ENCODE results near the gene MFSD12.
A peak's percentile ranks its signal among the peaks of the same experiment; 100 is the strongest.

The MFSD12 gene

DNA sequence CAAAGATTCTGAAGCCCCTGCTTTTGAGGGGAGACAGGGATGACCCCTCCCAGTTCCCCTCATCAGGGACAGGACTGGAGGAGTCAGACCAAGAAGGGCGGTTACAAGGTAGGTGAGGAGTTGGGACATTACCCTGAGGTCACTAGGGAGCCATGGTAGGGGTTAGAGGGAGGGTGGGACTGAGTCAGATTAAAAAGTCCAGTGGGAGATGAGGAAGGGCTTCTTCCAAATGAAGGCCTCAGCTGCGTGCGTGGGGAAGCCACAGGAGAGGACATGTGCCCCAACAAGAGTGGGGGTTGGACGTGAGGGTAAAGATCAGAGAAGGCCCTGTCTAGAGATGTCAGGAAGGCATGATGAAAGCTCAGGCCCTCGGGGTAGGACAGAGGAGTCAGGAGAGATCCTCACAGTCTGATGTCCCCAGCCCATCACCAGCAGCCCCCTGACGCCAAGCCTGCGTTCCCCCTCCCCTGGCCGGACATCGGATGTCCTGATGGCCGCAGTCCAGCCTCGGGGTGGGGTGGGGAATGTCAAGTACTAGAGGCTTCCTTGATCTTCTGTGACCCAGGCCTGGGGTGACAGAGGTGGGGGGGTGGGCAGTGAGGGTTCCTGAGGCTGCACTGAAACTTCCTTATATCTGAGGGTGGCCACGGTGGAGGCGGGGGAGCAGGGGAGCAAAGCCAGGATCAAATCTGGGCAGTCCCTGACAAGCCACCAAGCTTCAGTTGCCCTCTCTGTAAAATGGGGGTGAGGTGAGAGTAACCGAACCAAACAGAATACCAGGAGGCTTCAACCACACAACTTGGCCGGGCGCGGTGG, 6.5 kb upstream of the MFSD12 start:
- DNase-seq = no peak
- intact Hi-C loops (cut with DNase I) = no loop called here

DNA sequence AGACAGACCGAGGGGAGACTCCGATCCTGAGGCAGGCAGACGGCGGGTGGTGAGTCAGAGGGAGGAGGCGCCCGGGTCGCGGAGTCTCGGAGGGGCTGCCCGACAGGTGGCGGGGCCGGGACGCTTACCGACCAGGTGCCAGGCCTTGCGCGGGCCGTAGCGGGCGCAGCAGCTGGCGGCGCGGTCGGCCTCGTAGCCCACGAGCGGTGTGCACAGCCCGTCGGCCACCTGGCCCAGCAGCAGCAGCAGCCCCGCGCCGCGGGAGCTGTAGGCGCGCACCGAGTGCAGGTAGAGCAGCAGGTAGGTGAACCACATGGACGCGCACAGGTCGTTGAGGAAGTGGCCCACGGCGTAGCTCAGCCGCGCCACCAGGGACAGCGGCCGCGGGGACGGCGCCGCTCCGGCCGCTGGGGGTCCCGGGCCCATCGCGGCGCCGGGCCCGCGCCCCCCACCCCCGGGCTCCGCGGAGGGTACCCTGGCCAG, 367 bp downstream of the MFSD12 start:
- DNase-seq = peak in 3 of 10 donors; percentile 75 to 82 (median 81)

GRCh38 chr19:3556423-3556977, 886 bp downstream of the MFSD12 start:
- DNase-seq = peak in 2 of 10 donors; percentile 68 to 74
- intact Hi-C loops (cut with DNase I) = loop anchor here (10.0 kb wide), 1 partner anchor 158 kb away; no protein-coding TSS in a partner anchor

More for the DNA sequence above, 367 bp downstream of the MFSD12 start:
- intact Hi-C loops (cut with DNase I) = loop anchor here (1.0 to 10.0 kb wide), 2 partner anchors 15 to 158 kb away; partner anchors contain the start of gene HMG20B

GRCh38 chr19:3555653-3556422, 1.5 kb downstream of the MFSD12 start:
- intact Hi-C loops (cut with DNase I) = loop anchor here (10.0 kb wide), 1 partner anchor 159 kb away; no protein-coding TSS in a partner anchor
- DNase-seq = peak in 1 of 10 donors; percentile 73

DNA sequence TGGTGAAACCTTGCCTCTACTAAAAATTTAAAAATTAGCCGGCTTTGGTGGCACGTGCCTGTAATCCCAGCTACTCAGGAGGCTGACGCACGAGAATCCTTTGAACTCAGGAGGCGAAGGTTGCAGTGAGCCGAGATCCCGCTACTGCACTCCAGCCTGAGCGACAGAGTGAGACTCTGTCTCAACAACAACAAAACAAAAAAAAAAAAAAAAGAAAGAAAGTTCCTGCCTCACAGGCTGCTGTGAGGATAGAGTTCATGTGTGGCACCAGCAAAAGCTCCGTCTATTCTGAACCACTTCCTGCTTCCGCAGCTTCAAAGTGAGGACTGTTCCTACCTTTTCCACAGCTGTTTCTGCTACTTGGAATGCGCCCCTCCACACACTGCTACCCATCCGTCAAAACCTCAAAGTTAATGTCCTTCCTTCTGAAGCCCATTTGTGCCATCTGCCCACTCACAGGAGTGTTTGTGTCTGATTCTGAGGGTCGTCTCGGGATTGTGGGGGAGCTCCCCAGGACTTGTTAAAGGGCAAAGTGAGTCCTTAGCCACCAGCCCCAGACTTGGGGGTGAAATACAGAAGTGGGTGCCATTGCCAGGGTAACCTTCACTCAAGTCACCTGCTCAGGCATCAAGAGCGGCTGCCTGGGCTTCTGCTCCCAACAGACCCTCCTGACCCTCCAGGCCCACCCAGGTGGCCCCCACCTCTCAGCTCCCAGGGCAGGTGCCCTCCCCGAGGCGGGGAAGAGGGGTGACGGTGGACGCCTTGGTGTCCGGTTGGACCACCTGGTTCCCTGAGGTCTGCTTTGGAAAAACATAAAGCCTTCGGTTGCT, 2.9 kb downstream of the MFSD12 start:
- DNase-seq = no peak
- intact Hi-C loops (cut with DNase I) = loop anchor here (10.0 kb wide), 1 partner anchor 160 kb away; no protein-coding TSS in a partner anchor

GRCh38 chr19:3551792-3552095, 5.6 kb downstream of the MFSD12 start:
- no peak for DNase-seq
- intact Hi-C loops (cut with DNase I) = loop anchor here (10.0 kb wide), 1 partner anchor 163 kb away; no protein-coding TSS in a partner anchor

GRCh38 chr19:3550947-3551791, 6.2 kb downstream of the MFSD12 start:
- intact Hi-C loops (cut with DNase I) = loop anchor here (10.0 kb wide), 1 partner anchor 164 kb away; no protein-coding TSS in a partner anchor
- peak in 2 of 10 donors; percentile 60 to 67 for DNase-seq

- intact Hi-C loops (cut with DNase I) = loop anchor here (10.0 kb wide), 1 partner anchor 165 kb away; no protein-coding TSS in a partner anchor
- DNase-seq = no peak
Measured at GRCh38 chr19:3549816-3550215, 7.6 kb downstream of the MFSD12 start.

DNA sequence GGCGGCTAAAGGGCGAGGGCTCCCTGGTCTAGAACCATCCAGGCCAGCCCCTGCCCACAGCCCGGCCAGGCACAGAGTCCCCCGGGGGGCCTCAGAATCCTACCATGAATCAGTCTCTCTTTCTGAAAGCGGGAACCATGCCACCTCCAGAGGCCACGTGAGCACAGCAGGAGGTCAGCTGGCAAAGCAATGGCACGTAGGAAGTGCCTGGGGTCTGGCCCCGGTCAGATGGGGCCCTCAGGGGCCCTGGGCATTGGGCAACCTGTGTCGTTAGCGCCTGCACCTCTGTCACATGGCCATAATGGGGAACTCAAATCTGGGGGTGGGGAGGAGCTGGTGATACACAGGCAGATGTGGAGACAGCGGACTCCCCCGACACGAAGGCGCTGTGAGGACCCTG, 8.8 kb downstream of the MFSD12 start:
- DNase-seq = peak in 3 of 10 donors; percentile 41 to 88 (median 82)
- intact Hi-C loops (cut with DNase I) = no loop called here

DNA sequence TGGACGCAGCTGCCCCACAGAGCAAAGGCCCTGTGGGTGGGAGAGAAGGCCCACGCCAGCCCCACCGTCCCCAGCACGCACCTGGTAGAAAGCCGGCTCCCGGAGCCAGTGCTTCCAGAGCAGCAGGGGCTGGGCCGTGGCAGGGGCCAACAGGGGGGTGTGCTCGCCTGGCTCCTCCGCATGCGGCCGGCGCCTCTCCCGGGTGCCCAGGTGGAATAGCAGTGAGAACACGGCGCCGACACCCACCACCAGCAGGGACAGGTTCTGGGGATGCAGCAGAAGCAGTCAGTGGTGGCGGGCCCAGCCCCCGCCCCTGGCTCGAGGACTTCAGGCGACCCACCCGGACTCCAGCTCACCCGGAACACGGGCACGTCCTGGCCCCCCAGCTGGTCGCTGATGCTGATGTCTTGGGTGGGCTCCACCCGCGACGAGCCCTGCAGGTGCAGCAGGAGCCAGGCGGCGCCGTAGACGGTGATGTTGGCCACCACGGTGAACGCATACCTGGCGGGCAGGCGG, 9.6 kb downstream of the MFSD12 start:
- intact Hi-C loops (cut with DNase I) = no loop called here
- DNase-seq = peak in 1 of 10 donors; percentile 83

DNA sequence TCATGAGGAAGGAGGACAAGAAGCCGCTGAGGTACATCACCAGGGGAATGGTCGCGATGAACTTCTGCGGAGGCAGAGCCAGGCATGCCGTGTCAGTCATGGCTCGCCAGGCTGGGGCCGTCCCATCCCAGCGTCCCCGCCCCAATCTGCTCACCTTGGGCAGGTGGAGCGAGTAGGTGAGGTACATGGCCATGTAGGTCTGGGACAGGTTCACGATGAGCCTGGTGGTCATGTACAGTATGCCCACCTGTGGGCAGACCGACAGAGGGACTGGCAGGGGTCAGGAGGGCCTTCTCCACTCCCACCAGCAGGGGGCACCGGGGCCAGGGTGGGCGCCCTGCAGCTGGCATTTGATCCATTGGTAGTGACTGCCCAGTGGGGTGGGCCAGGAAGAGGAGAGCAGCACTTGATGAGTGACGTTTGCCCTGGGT, 10.1 kb downstream of the MFSD12 start:
- intact Hi-C loops (cut with DNase I) = no loop called here
- peak in 1 of 10 donors; percentile 84 for DNase-seq

DNA sequence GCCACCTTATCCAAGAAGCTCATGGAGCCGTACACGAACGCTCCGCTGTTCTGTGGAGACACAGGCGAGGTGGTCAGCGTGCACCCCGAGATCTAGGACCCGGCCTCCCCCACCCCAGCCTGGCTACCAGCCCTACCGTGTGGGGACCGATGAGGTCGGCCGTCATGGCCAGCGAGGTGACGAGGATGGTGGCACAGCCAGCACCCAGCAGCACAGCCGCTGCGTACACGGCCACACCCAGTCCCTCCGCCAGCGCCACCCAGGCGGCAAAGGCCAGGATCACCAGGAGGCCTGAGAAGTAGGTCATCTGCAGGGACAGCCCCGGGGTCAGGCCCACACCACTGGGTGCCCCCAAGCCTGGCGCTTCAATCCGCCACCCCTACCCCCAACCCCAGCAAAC, 11.3 kb downstream of the MFSD12 start:
- intact Hi-C loops (cut with DNase I) = no loop called here
- peak in 1 of 10 donors; percentile 80 for DNase-seq

GRCh38 chr19:3545669-3546034, 11.7 kb downstream of the MFSD12 start:
- no peak for DNase-seq
- intact Hi-C loops (cut with DNase I) = loop anchor here (1.0 kb wide), 1 partner anchor 73 kb away; no protein-coding TSS in a partner anchor

DNA sequence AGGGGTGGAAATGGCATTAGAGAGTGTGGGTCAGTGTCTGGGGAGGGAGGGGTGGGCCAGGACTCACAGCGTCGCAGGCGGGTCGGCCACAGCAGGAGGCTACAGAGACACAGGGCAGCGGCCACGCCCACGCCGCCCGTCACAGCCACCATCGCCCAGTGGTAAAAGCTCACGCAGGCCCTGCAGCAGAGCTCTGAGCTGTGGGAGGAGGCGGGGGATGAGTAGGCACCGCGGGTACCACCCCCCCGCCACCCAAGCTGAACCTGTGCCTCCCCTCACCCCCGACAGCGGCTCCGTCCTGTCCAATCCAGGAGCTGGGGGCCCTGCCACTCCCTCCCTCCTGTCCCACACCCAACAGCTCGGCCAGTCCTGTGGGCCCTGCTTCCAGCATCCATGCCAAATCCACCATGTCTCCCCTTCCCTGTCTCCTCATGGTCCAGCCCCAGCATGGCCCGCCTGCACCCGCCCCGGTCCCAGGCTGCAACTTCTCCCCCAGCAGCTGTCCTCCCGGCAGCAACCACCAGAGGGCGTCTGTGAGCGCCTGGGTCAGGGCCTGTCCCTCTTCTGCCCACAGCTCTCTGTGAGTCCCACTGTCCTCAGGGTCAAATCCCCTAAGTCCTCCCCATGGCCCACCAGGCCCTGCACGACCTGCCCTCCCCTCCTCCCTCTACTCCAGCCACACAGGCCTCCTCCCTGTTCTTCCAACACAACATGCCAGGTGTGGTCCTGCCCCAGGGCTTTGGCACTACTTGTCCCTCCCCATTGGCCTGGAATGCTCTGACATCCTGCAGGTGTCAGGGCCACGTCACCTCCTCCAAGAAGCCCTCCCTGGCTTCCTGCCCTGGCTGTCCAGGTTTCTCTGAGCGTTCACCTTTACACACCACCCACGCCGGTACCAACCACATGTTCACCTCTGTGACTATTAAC, 12.4 kb downstream of the MFSD12 start:
- DNase-seq = peak; percentile 73 to 98 (median 89)
- intact Hi-C loops (cut with DNase I) = loop anchor here (1.0 kb wide), 1 partner anchor 73 kb away; no protein-coding TSS in a partner anchor

DNA sequence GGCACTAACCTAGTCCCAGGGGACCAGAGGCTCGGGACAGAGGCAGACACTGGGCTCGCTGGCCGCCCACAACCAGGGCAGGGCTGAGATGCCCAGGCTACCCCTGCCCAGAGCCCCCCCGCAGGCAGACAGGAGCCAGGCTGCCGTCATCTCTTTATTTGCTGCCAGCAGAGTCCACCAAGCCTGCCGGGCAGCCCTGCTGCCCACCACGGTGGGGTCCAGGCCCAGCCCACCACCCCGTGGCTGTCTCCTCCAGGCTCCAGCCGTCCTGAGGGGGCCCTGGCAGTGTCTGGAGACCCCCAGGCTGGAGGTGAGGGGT, 13.4 kb downstream of the MFSD12 start:
- intact Hi-C loops (cut with DNase I) = no loop called here
- peak in 1 of 10 donors; percentile 40 for DNase-seq

GRCh38 chr19:3543150-3544057, 14.0 kb downstream of the MFSD12 start:
- intact Hi-C loops (cut with DNase I) = no loop called here
- DNase-seq = peak in 8 of 10 donors; percentile 39 to 95 (median 71)

- intact Hi-C loops (cut with DNase I) = no loop called here
Measured at GRCh38 chr19:3539756-3540118, 17.6 kb downstream of the MFSD12 start.

More at GRCh38 chr19:3539756-3540118, 17.6 kb downstream of the MFSD12 start:
- DNase-seq = no peak

Measured in posterior cingulate gyrus (tissue), 11 donors.